Stomach (tissue), 9 donors: ENCODE results near the gene FBXO34. TPM values are rescaled to one million over a fixed set of nuclear protein-coding genes. Genes with fewer than 3 reads are reported as not detected.
"Not testable (repeated sequence)": the region's sequence is repeated elsewhere in the genome, so short reads cannot be mapped to it uniquely, and the experiment has no call there.

Experiments used
- DNase-seq, 2 donors: peaks; one replicate each; pipeline versions ENCODE4 v3.0.0 to v3.0.0-alpha.2; 2013 to 2019
- H3K27ac ChIP-seq, 5 donors: fragments of 200-600 bp in 4 of 5; sonication (generic) in 4 of 5; one replicate each; pipeline ENCODE4 v1.5.1; 2013 to 2019; ENCODE audit warnings: mild to moderate bottlenecking in 1 of 5, moderate library complexity in 1 of 5
- H3K27me3 ChIP-seq, 3 donors: fragments of 200-600 bp; sonication (generic); one replicate each; pipeline ENCODE4 v1.5.1; 2017 to 2019; ENCODE audit warnings: mixed run types in 1 of 3
- H3K36me3 ChIP-seq, 4 donors: fragments of 200-600 bp; sonication (generic); 1 replicate in 3 of 4; 2 replicates in 1 of 4; pipeline ENCODE4 v1.5.1; 2016 to 2019
- H3K4me1 ChIP-seq, 4 donors: fragments of 200-600 bp; sonication (generic); one replicate each; pipeline ENCODE4 v1.5.1; 2016 to 2019
- H3K4me3 ChIP-seq, 4 donors: fragments of 200-600 bp; sonication (generic) in 3 of 4; one replicate each; pipeline ENCODE4 v1.5.1; 2016 to 2019; ENCODE audit warnings: mild to moderate bottlenecking in 1 of 4
- H3K9me3 ChIP-seq, 4 donors: fragments of 200-600 bp; sonication (generic); one replicate each; pipeline ENCODE4 v1.5.1; 2016 to 2019
- CTCF ChIP-seq, 7 experiments: fragments of 450-650 bp in 4 of 7; fragments of 200-600 bp in 3 of 7; sonication (generic) in 3 of 7; IDR thresholded peaks; one replicate each; pipeline ENCODE4 v1.5.1; 2016 to 2019; ENCODE audit warnings: antibody characterized with exemption in 7 of 7, control low read depth in 2 of 7, mild to moderate bottlenecking in 1 of 7
- EP300 ChIP-seq: sonication (generic); formaldehyde crosslinking; IDR thresholded peaks from one replicate; pipeline ENCODE4 v1.6.1; 2017; ENCODE audit warnings: antibody characterized with exemption
- POLR2A ChIP-seq, 4 donors: fragments of 450-650 bp; IDR thresholded peaks; one replicate each; pipeline ENCODE4 v1.6.1; 2016; ENCODE audit warnings: antibody characterized with exemption in 4 of 4, control low read depth in 2 of 4, mild to moderate bottlenecking in 1 of 4, moderate library complexity in 1 of 4
- POLR2AphosphoS5 ChIP-seq, 3 donors: sonication (generic); formaldehyde crosslinking; IDR thresholded peaks; one replicate each; pipeline ENCODE4 v1.6.1; 2016; ENCODE audit warnings: antibody characterized with exemption in 3 of 3
- WGBS, 5 donors: extraction: QIAGEN DNeasy Blood & Tissue Kit in 3 of 5; methylation state at CpG; one replicate each; pipeline versions ENCODE4 v1.1.5 to v1.1.7; 2013 to 2018; 5-methylcytosine and 5-hydroxymethylcytosine counted together
- intact Hi-C: fragments of 100-400 bp; cut with DNase I; formaldehyde crosslinking; loops from one replicate; pipeline ENCODE4 v1.15.1; 2023; ENCODE audit warnings: low total_unique reads
- polyA plus RNA-seq, 3 donors: library from polyadenylated mRNA; stranded (reverse); fragments of 200-250 nt; gene quantifications; one replicate each; pipeline ENCODE4 v1.2.3, GENCODE V29; 2013
- total RNA-seq, 5 donors: library from RNA; depleted of rRNA; stranded (reverse); fragments of >200 nt; gene quantifications; one replicate each; pipeline versions ENCODE4 v1.1.0 to v1.2.3, GENCODE V29; 2014 to 2016
- donor health status: healthy with polysubstance abuse.
- donor health status: Bipolar disorder and iron deficiency.
- donor health status: healthy.

Gene FBXO34
- total and polyA plus RNA-seq, 8 donors: 6.7 to 55.0 (median 27.2) TPM

GRCh38 chr14:55339770-55340169, 68.5 kb downstream of the FBXO34 start:
- no peak for DNase-seq
- Histone ChIP-seq H3K9me3 (no peaks in the 10 kb centered on the region), H3K27me3 (no peaks in the 10 kb centered on the region), H3K36me3 (no peaks in the 10 kb centered on the region), H3K27ac (no peak overlapping the region), H3K4me1 (peaks cover 24 to 72% (median 44%) of the 10 kb centered on the region in 4 donors), H3K4me3 (no peak overlapping the region)
- TF ChIP-seq POLR2AphosphoS5 (IDR thresholded peaks at IDR 0.05): no peak
- no peak for TF ChIP-seq EP300
- no peak for TF ChIP-seq CTCF (IDR thresholded peaks at IDR 0.05)
- no peak for TF ChIP-seq POLR2A (IDR thresholded peaks at IDR 0.05)
- intact Hi-C loops: no loop called here
- WGBS, 5 donors: 51 to 78% (median 58%) methylated on average over 2 of the region's 2 CpGs

GRCh38 chr14:55340482-55340881, 69.3 kb downstream of the FBXO34 start:
- intact Hi-C loops: no loop called here
- no peak for TF ChIP-seq POLR2A (IDR thresholded peaks at IDR 0.05)
- no peak for TF ChIP-seq POLR2AphosphoS5 (IDR thresholded peaks at IDR 0.05)
- no peak for TF ChIP-seq EP300
- TF ChIP-seq CTCF (IDR thresholded peaks at IDR 0.05): no peak
- no peak for DNase-seq
- H3K4me3 ChIP-seq: no peak overlapping the region
- WGBS, 5 donors: 80 to 96% (median 92%) methylated on average over 3 of the region's 3 CpGs
- no peaks in the 10 kb centered on the region for H3K27me3 ChIP-seq
- peaks cover 25 to 72% (median 40%) of the 10 kb centered on the region in 4 donors for H3K4me1 ChIP-seq
- H3K36me3 ChIP-seq: no peaks in the 10 kb centered on the region
- no peak overlapping the region for H3K27ac ChIP-seq
- H3K9me3 ChIP-seq: no peaks in the 10 kb centered on the region

- WGBS, 5 donors: 79 to 93% (median 86%) methylated on average over 2 of the region's 2 CpGs
- H3K4me3 ChIP-seq: no peak overlapping the region
- peaks cover 16 to 64% (median 38%) of the 10 kb centered on the region in 4 donors for H3K4me1 ChIP-seq
- no peaks in the 10 kb centered on the region for H3K9me3 ChIP-seq
- intact Hi-C loops: no loop called here
- TF ChIP-seq CTCF (IDR thresholded peaks at IDR 0.05): no peak
- H3K36me3 ChIP-seq: no peaks in the 10 kb centered on the region
- no peak for DNase-seq
- no peaks in the 10 kb centered on the region for H3K27me3 ChIP-seq
- H3K27ac ChIP-seq: no peak overlapping the region
Measured at GRCh38 chr14:55341781-55342180, 70.6 kb downstream of the FBXO34 start.

- H3K4me3 ChIP-seq, H3K27ac ChIP-seq, H3K36me3 ChIP-seq, intact Hi-C loops, H3K27me3 ChIP-seq, H3K9me3 ChIP-seq, DNase-seq: not testable (repeated sequence)
- H3K4me1 ChIP-seq: peaks cover 27 to 60% (median 43%) of the 10 kb centered on the region in 4 donors
- 50 to 64% (median 58%) methylated on average over 6 of the region's 6 CpGs for WGBS, 5 donors
Measured at GRCh38 chr14:55344582-55345163, 73.5 kb downstream of the FBXO34 start.

GRCh38 chr14:55347040-55347439, 75.8 kb downstream of the FBXO34 start:
- Histone ChIP-seq H3K27ac (no peak overlapping the region), H3K9me3 (no peaks in the 10 kb centered on the region), H3K4me3 (no peak overlapping the region), H3K27me3 (no peaks in the 10 kb centered on the region), H3K4me1 (peaks cover 18 to 49% (median 30%) of the 10 kb centered on the region in 4 donors), H3K36me3 (peaks cover 12 to 19% (median 18%) of the 10 kb centered on the region in 4 donors)
- WGBS, 5 donors: 94 to 100% (median 96%) methylated on average over 1 of the region's 1 CpG
- no peak for DNase-seq
- intact Hi-C loops: no loop called here
- no peak for TF ChIP-seq POLR2A (IDR thresholded peaks at IDR 0.05)
- no peak for TF ChIP-seq EP300
- TF ChIP-seq POLR2AphosphoS5 (IDR thresholded peaks at IDR 0.05): no peak
- TF ChIP-seq CTCF (IDR thresholded peaks at IDR 0.05): no peak
